GM21447 (cell line): ENCODE data around the gene STUM.
"Not testable (repeated sequence)": the region's sequence is repeated elsewhere in the genome, so short reads cannot be mapped to it uniquely, and the experiment has no call there.

Experiments used
- ATAC-seq: cut with Tn5 transposase; IDR thresholded peaks from one replicate; pipeline ENCODE4 v1.9.1; 2021; ENCODE audit not compliant: unreplicated experiment

STUM gene

GRCh38 chr1:226637147-226637935 lies 88.8 kb downstream of the STUM start:
- ATAC-seq, result no peak

GRCh38 chr1:226638001-226638601 lies 89.5 kb downstream of the STUM start:
- ATAC-seq, result no peak

GRCh38 chr1:226638608-226639007 lies 90.0 kb downstream of the STUM start:
- no peak for ATAC-seq

- ATAC-seq, result not testable (repeated sequence)
Measured at GRCh38 chr1:226639206-226639605, 90.6 kb downstream of the STUM start.

GRCh38 chr1:226639631-226640061 lies 91.1 kb downstream of the STUM start:
- no peak for ATAC-seq

- ATAC-seq, result no peak
Measured at GRCh38 chr1:226640321-226641136, 92.0 kb downstream of the STUM start.

GRCh38 chr1:226641671-226642231 lies 93.2 kb downstream of the STUM start:
- no peak for ATAC-seq

- ATAC-seq, result no peak
Measured at GRCh38 chr1:226642421-226642820, 93.9 kb downstream of the STUM start.

- peak; percentile 63 for ATAC-seq
Measured at GRCh38 chr1:226643177-226643576, 94.6 kb downstream of the STUM start.

- ATAC-seq, result peak; percentile 48
Measured at GRCh38 chr1:226643611-226644540, 95.3 kb downstream of the STUM start.

GRCh38 chr1:226644541-226645176 lies 96.1 kb downstream of the STUM start:
- ATAC-seq, result no peak

GRCh38 chr1:226645279-226645976 lies 96.9 kb downstream of the STUM start:
- ATAC-seq, result no peak

- no peak for ATAC-seq
Measured at GRCh38 chr1:226646026-226646869, 97.7 kb downstream of the STUM start.

GRCh38 chr1:226646870-226647449 lies 98.4 kb downstream of the STUM start:
- ATAC-seq, result no peak

GRCh38 chr1:226647719-226648118 lies 99.2 kb downstream of the STUM start:
- ATAC-seq, result no peak

- ATAC-seq, result no peak
Measured at GRCh38 chr1:226648421-226648820, 99.9 kb downstream of the STUM start.

- ATAC-seq, result no peak
Measured at GRCh38 chr1:226649244-226649643, 100.7 kb downstream of the STUM start.

- no peak for ATAC-seq
Measured at GRCh38 chr1:226649780-226650179, 101.2 kb downstream of the STUM start.
